GM21723 (cell line): ENCODE results near the gene AOC3.
"Not testable (repeated sequence)": the region's sequence is repeated elsewhere in the genome, so short reads cannot be mapped to it uniquely, and the experiment has no call there.

Experiments
- ATAC-seq: cut with Tn5 transposase; IDR thresholded peaks from one replicate; pipeline ENCODE4 v1.9.1; 2021; ENCODE audit warnings: mild to moderate bottlenecking, moderate library complexity; ENCODE audit not compliant: unreplicated experiment

Gene AOC3

DNA sequence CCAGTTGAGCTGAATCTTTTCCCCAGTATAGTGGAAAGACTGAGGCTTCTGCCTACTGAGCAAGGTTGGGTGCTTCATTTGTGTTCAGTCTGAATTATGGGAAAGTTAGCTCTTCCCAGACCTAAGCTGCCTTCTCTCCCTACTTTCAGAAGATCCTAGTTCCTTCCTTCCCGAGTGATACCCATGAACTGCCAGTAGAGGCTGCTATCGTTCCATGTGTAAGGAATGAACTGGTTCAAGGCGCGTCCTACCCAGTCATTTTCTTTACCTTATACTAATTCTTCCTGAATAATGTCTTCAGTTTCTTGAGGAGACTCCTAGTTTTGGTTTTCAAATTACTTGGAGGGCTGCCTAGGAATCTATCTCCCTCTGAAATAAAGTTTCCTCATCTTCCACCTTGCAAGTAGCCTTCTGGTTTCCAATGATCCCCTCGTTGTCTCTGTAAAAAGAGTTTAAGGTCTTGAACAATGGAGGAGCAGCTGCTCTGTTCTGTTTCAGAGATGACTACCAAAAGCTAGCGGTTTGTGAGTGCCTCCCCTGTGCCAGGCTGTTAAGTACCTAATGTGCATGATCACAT, 7.6 kb upstream of the AOC3 start:
- ATAC-seq: no peak

DNA sequence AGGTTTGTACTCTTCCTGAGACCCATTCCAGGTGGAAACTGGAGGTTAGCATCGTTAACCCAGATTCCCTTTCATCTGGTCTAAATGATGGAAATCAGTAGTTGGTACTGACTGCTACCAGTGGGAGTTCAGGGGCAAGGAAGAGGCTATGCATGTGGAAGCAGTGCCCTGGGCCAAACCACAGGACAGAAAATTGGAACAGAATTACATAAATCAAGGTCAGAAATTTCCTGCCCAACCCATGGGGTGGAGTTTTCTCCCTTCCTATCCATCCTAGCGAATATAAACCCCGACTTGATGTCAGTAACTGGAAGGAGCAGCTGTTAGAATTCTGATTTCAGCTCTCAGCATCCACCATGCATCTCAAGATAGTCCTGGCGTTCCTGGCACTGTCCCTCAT, 6.7 kb upstream of the AOC3 start, which contains the start of gene AOC2:
TSS of gene AOC2 (plus strand) at position 310 of the 400 bp plus-strand sequence. CDS start at position 357, 47 bp downstream.
- no peak for ATAC-seq

DNA sequence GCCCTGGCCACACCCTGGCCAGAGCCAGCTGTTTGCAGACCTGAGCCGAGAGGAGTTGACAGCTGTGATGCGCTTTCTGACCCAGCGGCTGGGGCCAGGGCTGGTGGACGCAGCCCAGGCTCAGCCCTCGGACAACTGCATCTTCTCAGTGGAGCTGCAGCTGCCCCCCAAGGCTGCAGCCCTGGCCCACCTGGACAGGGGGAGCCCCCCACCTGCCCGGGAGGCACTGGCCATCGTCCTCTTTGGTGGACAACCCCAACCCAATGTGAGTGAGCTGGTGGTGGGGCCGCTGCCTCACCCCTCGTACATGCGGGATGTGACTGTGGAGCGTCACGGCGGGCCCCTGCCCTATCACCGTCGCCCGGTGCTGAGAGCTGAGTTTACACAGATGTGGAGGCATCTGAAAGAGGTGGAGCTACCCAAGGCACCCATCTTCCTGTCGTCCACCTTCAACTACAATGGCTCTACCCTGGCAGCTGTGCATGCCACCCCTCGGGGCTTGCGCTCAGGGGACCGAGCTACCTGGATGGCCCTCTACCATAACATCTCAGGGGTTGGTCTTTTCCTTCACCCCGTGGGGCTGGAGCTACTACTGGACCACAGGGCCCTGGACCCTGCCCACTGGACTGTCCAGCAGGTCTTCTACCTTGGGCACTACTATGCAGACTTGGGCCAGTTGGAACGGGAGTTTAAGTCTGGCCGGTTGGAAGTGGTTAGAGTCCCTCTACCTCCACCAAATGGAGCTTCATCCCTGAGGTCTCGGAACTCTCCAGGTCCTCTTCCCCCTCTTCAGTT, 6.0 kb upstream of the AOC3 start:
- no peak for ATAC-seq

DNA sequence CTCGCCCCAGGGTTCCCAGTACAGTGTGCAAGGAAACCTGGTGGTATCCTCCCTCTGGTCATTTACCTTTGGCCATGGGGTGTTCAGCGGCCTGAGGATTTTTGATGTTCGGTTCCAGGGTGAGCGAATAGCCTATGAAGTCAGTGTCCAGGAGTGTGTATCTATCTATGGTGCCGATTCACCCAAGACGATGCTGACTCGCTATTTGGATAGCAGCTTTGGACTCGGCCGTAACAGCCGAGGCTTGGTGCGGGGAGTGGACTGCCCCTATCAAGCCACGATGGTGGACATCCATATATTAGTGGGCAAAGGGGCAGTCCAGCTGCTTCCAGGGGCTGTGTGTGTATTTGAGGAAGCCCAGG, 5.5 kb upstream of the AOC3 start:
- no peak for ATAC-seq

DNA sequence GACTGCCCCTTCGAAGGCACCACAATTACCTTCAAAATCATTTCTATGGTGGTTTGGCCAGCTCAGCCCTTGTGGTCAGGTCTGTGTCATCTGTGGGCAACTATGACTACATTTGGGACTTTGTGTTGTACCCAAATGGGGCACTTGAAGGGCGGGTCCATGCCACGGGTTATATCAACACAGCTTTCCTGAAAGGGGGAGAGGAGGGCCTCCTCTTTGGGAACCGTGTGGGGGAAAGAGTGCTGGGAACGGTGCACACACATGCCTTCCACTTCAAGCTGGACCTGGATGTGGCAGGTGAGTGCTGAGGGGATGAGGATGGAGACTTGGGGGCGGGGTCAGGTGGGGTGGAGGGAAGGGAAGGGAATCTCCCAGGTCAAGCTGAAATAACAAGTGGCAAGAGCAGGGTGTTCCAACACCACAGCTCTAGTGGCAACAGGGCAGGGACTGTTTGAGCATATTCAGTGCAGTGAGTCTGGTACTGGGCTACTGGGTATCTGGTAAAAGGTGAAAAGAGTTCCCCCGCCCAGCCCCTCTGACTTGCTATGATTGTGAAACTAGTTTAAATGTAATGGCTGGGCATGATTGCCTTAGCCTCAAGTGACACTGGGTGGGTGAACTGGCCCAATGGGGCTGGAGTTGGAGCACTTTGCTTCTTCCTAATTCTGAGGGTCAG, 4.9 kb upstream of the AOC3 start:
- no peak for ATAC-seq

DNA sequence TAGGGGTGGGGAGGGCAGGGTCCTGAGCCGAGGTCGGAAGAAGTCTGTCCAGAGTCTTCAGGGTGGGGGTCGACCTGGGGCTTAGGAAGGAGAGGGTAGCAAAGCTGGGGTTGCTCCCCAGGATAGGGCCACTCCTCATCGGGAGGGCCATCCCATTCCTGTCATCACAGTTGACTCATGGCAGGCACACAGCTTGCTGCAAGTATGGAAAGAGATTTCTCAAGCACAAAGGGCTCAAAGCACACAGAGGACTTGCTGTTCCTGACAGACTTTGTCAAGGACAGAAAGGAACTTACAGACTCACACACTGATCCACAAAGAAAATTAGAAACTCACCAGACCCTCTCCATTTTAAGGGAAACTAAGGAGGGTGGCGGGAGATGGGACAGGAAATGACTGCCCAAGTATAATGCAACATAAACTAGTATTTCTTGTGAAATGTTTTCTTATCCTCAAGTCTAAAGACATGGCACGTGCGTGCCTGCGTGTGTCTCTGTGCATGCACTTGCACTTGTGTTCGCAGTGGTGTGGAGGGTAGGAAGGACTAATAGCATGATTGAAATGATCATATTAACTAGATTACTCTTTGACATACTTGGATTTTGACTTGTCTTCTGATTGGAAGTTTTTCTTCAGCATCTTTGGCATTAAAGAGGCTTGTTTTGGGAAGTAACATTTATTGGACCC, 4.3 kb upstream of the AOC3 start:
- ATAC-seq: no peak

DNA sequence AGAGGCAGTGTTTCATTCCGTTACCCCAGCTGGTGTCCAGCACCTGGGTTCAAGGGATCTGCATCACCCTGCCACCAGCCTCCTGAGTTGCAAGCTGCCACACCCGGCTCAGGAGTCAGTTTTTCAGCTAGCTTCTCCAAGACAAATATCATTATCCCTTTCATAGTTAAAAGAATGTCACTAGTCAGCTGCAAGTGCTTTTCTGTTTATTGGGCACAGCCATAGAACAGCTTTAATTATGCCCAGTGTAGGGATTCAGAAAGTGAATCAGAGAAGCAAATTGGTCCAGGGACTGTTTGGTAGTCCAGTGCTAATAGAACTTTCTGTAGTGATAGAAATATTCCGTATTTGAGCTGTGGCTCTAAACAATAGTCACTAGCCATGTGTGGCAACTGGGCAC, 2.9 kb upstream of the AOC3 start:
- no peak for ATAC-seq

DNA sequence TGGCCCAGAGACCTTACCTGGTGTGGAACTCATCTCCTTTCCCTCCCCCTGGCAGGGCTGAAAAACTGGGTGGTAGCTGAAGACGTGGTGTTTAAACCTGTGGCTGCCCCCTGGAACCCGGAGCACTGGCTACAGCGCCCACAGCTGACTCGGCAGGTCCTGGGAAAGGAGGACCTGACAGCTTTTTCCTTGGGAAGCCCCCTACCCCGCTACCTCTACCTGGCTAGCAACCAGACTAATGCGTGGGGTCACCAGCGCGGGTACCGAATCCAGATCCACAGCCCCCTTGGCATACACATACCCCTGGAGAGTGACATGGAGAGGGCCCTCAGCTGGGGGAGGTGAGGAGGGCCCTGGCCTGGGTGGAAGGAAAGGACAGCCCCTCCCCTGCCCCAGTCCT, 2.0 kb upstream of the AOC3 start:
- ATAC-seq: no peak

DNA sequence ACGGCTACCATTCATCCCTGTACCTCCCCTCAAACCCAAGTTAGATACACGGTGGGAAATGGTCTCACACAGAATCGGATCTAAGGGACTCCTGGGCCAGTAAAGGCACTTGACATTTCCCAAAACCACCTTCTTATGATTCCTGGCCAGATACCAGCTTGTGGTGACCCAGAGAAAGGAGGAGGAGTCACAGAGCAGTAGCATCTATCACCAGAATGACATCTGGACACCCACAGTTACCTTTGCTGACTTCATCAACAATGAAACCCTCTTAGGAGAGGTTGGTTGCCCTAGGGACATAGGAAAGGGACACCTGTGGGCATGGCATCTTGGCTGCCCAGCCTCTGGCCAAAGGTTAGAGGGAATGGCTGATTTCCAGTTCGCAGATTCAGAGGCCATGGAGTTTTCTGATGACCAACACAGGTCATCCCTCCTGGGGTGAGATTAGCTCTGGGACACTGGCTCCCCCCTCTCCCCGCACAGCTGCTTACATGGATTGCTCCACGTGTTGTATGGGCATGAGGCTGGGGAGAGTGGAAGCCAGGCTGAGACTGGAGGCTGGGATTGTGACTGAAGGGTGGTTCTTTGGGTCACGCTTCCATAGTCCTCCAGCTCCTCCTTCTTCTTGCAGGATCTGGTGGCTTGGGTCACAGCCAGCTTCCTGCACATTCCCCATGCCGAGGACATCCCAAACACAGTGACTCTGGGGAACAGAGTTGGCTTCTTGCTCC, 1.4 kb upstream of the AOC3 start:
- no peak for ATAC-seq

DNA sequence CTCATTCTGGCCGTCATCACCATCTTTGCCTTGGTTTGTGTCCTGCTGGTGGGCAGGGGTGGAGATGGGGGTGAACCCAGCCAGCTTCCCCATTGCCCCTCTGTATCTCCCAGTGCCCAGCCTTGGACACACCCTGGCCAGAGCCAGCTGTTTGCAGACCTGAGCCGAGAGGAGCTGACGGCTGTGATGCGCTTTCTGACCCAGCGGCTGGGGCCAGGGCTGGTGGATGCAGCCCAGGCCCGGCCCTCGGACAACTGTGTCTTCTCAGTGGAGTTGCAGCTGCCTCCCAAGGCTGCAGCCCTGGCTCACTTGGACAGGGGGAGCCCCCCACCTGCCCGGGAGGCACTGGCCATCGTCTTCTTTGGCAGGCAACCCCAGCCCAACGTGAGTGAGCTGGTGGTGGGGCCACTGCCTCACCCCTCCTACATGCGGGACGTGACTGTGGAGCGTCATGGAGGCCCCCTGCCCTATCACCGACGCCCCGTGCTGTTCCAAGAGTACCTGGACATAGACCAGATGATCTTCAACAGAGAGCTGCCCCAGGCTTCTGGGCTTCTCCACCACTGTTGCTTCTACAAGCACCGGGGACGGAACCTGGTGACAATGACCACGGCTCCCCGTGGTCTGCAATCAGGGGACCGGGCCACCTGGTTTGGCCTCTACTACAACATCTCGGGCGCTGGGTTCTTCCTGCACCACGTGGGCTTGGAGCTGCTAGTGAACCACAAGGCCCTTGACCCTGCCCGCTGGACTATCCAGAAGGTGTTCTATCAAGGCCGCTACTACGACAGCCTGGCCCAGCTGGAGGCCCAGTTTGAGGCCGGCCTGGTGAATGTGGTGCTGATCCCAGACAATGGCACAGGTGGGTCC, 607 bp downstream of the AOC3 start:
- ATAC-seq: not testable (repeated sequence)

DNA sequence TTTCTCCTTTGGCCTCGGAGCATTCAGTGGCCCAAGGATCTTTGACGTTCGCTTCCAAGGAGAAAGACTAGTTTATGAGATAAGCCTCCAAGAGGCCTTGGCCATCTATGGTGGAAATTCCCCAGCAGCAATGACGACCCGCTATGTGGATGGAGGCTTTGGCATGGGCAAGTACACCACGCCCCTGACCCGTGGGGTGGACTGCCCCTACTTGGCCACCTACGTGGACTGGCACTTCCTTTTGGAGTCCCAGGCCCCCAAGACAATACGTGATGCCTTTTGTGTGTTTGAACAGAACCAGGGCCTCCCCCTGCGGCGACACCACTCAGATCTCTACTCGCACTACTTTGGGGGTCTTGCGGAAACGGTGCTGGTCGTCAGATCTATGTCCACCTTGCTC, 1.4 kb downstream of the AOC3 start:
- no peak for ATAC-seq

DNA sequence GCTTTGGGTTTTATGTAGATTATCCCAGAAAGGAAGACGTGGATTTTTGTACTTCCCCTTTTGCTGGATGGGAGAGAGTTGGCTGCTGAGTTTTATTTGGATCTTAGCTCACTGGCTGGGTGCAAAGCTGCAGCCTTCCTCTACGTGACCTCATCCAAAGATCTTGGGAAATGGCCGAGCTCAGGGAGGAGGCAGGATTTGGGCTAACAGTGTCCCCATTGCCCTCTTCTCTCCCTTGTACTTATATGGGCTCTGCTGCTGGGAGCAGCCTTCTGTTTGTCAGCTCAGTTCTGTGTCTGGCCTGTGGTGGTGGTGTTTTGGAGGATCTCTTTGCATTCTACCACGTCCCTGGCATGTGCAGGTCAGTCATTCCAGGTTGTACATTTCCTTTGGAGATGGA, 2.0 kb downstream of the AOC3 start:
- no peak for ATAC-seq

DNA sequence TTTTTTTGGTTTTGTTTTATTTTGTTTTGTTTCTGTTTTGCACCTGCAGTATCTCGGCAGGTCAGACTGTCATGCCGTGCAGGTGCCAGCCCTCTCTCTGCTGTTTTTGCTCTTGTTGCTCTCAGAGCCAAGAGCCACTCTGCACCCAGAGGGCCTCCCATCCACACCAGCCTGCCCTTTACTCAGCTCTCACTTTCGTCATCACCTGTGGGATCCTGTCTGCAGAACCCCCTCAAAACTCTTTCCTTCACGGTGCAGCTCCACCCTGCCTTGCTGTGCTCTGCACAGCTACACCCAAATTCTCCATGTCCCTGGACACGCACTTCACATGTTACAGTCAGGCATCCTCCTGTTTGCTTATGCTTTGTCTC, 2.6 kb downstream of the AOC3 start:
- no peak for ATAC-seq

DNA sequence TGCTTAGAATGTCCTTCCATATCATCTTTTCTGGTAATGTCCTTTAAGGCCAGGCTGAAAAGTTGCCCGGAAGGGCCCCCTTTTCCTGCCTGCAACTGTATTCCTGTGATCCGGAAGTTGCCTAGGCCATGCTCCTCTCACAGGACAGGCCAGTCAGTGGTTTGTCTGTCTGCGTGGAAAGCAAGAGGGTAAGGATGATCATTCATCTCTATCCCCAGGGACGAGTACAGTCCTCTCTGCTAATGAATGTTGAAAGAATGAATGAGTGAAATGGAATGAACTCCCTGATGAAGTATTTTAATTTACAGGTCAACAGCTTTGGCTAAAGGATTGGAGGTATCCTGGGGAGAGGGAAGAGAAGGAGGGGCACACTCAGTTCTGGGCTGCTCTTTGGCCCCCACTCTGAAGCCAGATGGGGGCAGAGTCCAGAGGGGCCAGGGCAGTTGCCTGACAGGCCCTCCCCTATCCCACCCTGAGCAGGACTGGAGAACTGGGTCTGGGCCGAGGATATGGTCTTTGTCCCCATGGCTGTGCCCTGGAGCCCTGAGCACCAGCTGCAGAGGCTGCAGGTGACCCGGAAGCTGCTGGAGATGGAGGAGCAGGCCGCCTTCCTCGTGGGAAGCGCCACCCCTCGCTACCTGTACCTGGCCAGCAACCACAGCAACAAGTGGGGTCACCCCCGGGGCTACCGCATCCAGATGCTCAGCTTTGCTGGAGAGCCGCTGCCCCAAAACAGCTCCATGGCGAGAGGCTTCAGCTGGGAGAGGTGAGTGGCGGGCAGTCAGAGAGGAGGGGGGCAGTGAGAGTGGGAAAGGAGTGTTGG, 3.2 kb downstream of the AOC3 start:
- ATAC-seq: no peak

DNA sequence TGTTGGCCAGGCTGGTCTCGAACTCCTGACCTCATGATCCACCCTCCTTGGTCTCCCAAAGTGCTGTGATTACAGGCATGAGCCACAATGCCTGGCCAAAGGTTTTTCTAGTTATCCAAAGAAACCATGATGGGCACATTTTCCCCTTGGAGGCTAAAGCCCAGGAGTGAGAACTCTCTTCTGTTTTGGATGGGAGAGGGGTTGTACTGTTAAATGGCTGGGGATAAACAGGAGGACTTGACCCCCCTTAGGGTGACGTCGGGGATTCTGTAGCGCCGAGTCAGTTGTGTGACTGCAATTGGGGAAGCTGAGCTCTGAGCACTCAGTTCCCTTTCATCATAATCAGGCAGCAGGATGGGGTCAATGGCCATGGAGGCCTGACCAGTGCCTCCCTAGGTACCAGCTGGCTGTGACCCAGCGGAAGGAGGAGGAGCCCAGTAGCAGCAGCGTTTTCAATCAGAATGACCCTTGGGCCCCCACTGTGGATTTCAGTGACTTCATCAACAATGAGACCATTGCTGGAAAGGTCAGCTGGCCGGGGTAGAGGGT, 4.1 kb downstream of the AOC3 start:
- ATAC-seq: no peak

DNA sequence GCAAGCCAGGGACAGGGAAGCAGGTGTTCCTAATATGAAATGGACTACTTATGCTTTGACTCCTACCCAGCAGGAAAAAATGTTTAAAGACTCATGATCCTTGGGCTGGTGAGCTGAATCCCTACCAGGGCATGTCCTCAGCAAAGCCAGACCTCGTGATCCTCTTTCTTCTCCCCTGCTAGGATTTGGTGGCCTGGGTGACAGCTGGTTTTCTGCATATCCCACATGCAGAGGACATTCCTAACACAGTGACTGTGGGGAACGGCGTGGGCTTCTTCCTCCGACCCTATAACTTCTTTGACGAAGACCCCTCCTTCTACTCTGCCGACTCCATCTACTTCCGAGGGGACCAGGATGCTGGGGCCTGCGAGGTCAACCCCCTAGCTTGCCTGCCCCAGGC, 5.1 kb downstream of the AOC3 start:
- ATAC-seq: not testable (repeated sequence)

DNA sequence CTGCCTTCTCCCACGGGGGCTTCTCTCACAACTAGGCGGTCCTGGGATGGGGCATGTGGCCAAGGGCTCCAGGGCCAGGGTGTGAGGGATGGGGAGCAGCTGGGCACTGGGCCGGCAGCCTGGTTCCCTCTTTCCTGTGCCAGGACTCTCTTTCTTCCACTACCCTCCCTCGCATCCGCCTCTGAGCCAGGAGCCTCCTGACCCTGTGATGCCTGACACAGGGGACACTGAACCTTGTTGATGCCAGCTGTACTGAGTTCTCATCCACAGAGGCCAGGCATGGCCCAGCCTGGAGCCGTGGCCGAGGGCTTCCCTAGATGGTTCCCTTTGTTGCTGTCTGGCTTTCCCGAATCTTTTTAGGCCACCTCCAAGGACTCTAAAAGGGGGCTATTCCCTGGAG, 5.5 kb downstream of the AOC3 start:
- ATAC-seq: not testable (repeated sequence)

DNA sequence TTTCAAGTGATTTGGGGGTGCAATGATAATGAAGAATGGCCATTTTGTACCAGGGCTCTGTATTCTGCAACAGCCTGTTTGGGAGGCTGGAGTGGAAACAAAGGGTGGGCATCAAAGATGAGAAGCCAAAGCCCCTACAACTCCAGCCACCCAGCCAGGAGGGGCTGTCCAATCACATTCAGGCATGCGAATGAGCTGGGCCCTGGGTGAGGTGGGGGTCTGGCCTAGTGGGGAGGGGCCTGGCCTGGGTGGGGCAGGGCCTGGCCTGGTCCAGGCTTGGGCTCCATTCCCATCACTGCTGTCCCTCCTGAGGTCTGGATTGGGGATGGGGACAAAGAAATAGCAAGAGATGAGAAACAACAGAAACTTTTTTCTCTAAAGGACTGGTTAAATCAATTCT, 6.4 kb downstream of the AOC3 start:
- ATAC-seq: no peak

DNA sequence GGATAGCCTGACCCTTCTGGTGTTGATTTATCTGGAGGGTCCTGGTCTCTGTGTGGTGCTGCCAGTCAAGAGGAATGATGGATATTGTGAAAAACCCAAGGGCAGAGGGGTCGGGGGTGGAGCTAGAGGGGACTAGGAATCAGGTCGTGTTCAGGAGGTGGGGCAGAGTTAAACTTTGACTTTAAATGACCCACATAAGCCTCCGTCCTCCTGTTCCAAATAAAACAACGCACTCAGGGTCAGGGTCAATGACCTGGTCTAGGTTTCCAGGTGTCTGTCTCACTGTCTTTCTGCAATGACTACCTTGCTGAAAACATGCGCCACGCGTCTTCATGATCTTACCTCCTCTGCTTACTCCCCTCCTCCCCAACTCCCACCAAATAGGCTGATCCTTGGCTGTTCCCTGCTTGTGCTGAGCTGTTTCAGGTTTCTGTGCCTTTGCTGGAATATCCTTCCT, 14.7 kb downstream of the AOC3 start:
- ATAC-seq: no peak
